GM19023 (cell line): Measurements from ENCODE around the gene SLC39A8.
A peak's percentile ranks its signal among the peaks of the same experiment; 100 is the strongest.

Experiments
- ATAC-seq: cut with Tn5 transposase; IDR thresholded peaks from one replicate; pipeline ENCODE4 v1.9.1; 2021; ENCODE audit warnings: mild to moderate bottlenecking, moderate library complexity; ENCODE audit not compliant: unreplicated experiment

Gene SLC39A8

GRCh38 chr4:102341201-102341600, 4.1 kb downstream of the SLC39A8 start:
- ATAC-seq = no peak

GRCh38 chr4:102339018-102339417, 6.3 kb downstream of the SLC39A8 start:
- no peak for ATAC-seq

- no peak for ATAC-seq
Measured at GRCh38 chr4:102338405-102338804, 6.9 kb downstream of the SLC39A8 start.

- no peak for ATAC-seq
Measured at GRCh38 chr4:102335616-102336015, 9.7 kb downstream of the SLC39A8 start.

- ATAC-seq = no peak
Measured at GRCh38 chr4:102334624-102335023, 10.7 kb downstream of the SLC39A8 start.

- ATAC-seq = no peak
Measured at GRCh38 chr4:102333787-102334186, 11.5 kb downstream of the SLC39A8 start.

GRCh38 chr4:102328045-102328444, 17.2 kb downstream of the SLC39A8 start:
- no peak for ATAC-seq

GRCh38 chr4:102326951-102327350, 18.3 kb downstream of the SLC39A8 start:
- ATAC-seq = no peak

- no peak for ATAC-seq
Measured at GRCh38 chr4:102324730-102325129, 20.6 kb downstream of the SLC39A8 start.

GRCh38 chr4:102322736-102323135, 22.5 kb downstream of the SLC39A8 start:
- ATAC-seq = no peak

GRCh38 chr4:102321260-102321995, 23.9 kb downstream of the SLC39A8 start:
- peak; percentile 80 for ATAC-seq

GRCh38 chr4:102319594-102319993, 25.7 kb downstream of the SLC39A8 start:
- ATAC-seq = no peak

- no peak for ATAC-seq
Measured at GRCh38 chr4:102318526-102318925, 26.8 kb downstream of the SLC39A8 start.

- ATAC-seq = no peak
Measured at GRCh38 chr4:102318105-102318504, 27.2 kb downstream of the SLC39A8 start.

- ATAC-seq = no peak
Measured at GRCh38 chr4:102317459-102317858, 27.8 kb downstream of the SLC39A8 start.

GRCh38 chr4:102316585-102316984, 28.7 kb downstream of the SLC39A8 start:
- ATAC-seq = no peak

GRCh38 chr4:102315532-102315931, 29.8 kb downstream of the SLC39A8 start:
- ATAC-seq = no peak

- no peak for ATAC-seq
Measured at GRCh38 chr4:102312417-102312816, 32.9 kb downstream of the SLC39A8 start.

GRCh38 chr4:102311912-102312311, 33.4 kb downstream of the SLC39A8 start:
- ATAC-seq = no peak

GRCh38 chr4:102311407-102311806, 33.9 kb downstream of the SLC39A8 start:
- no peak for ATAC-seq

- ATAC-seq = peak; percentile 43
Measured at GRCh38 chr4:102308032-102308799, 37.1 kb downstream of the SLC39A8 start.

- no peak for ATAC-seq
Measured at GRCh38 chr4:102305666-102306065, 39.6 kb downstream of the SLC39A8 start.
